Suprapubic skin (tissue), 4 donors: ENCODE measurements around the gene FUNDC2.

Source experiments
- POLR2A ChIP-seq, 2 donors: fragments of 450-650 bp; IDR thresholded peaks; one replicate each; pipeline ENCODE4 v1.6.1; 2017; ENCODE audit warnings: antibody characterized with exemption in 2 of 2, mild to moderate bottlenecking in 2 of 2, moderate library complexity in 2 of 2
- POLR2AphosphoS5 ChIP-seq, 3 donors: sonication (generic); formaldehyde crosslinking; IDR thresholded peaks; one replicate each; pipeline ENCODE4 v1.6.1; 2017; ENCODE audit warnings: antibody characterized with exemption in 3 of 3
- TF ChIP-seq, protein P1 (sequence below), 2 donors: fragments of 200-600 bp in 1 of 2; fragments of 450-650 bp in 1 of 2; sonication (generic) in 1 of 2; IDR thresholded peaks; one replicate each; pipeline ENCODE4 v1.5.1; 2016 to 2019; ENCODE audit warnings: antibody characterized with exemption in 2 of 2, mild to moderate bottlenecking in 1 of 2, moderate library complexity in 1 of 2

DNA sequence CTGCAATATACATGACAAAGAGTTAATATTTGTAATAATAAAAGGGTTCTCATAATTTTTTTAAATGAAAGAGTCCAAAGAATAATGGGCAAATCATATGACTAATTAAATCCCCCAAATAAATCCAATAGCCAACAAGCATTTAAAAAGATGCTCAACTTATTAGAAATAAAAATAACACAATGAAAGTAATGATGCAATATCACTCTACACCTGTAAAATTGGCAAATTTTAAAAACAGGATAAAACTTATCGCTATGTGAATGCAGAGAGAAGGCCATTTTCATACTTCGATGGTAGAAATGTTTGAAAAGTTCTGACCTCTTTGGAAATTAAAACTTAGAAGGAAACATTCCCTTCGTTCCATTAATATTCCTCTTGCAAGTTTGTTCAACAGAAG, 6.1 kb upstream of the FUNDC2 start:
- TF ChIP-seq, protein P1, sequence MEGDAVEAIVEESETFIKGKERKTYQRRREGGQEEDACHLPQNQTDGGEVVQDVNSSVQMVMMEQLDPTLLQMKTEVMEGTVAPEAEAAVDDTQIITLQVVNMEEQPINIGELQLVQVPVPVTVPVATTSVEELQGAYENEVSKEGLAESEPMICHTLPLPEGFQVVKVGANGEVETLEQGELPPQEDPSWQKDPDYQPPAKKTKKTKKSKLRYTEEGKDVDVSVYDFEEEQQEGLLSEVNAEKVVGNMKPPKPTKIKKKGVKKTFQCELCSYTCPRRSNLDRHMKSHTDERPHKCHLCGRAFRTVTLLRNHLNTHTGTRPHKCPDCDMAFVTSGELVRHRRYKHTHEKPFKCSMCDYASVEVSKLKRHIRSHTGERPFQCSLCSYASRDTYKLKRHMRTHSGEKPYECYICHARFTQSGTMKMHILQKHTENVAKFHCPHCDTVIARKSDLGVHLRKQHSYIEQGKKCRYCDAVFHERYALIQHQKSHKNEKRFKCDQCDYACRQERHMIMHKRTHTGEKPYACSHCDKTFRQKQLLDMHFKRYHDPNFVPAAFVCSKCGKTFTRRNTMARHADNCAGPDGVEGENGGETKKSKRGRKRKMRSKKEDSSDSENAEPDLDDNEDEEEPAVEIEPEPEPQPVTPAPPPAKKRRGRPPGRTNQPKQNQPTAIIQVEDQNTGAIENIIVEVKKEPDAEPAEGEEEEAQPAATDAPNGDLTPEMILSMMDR (IDR thresholded peaks at IDR 0.05): no peak
- no peak for TF ChIP-seq POLR2A (IDR thresholded peaks at IDR 0.05)
- TF ChIP-seq POLR2AphosphoS5 (IDR thresholded peaks at IDR 0.05): no peak
